MM.1S (cell line): ENCODE results near the gene RPS19BP1.
A peak's percentile ranks its signal among the peaks of the same experiment; 100 is the strongest.

Experiments
- EZH2 ChIP-seq: fragments of 300-600 bp; sonication (generic); optimal IDR thresholded peaks from 2 replicates; pipeline ENCODE3; 2017; ENCODE audit warnings: low read depth, mild to moderate bottlenecking, antibody characterized with exemption, low read length, mixed read lengths
- EZH2phosphoT487 ChIP-seq: fragments of 300-600 bp; sonication (generic); IDR thresholded peaks from 2 replicates; pipeline ENCODE4 v1.6.1; 2018; ENCODE audit warnings: antibody characterized with exemption, low read length
- TF ChIP-seq, protein P1 (sequence below): fragments of 300-600 bp; sonication (generic); IDR thresholded peaks from 2 replicates; pipeline ENCODE4 v1.5.1; 2016; ENCODE audit warnings: antibody characterized with exemption, low read length, mixed read lengths

DNA sequence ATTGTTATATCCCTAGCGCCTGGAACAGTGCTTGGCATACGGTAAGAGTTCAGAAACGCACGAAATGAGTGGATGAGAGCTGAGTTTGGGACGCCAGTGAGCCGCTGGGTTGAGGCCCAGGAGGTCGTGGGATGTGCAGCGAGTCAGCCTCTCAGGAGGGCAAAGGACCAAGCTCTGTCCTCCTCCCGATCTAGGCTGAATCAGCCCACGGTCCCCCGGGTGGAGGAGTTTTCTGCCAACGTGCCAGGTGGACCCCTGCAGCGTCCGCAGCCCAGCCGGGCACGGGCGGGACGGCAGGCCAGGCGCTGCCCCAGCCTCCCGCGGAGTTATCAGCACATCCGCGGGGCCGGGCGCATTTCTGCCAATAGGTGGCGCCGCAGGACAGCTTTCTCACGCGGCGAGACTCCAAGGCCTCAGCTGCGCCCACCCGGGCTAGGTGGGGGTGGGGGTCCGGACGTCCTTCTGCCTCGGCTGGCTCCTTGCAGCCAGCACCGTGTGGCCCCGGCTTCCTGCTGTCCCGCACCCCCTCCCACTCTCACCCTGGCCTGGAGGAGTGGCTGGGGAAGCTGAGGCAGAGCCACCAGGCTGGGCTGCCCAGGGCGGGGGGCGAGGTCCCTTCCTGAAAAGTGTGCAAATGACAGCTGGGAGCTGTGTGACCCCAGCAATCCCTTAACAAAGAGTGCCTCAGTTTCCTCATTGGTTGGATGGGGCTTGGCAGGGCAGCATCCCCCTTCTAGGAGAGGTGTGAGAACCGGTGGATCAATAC is 2.2 kb upstream of the RPS19BP1 start:
- TF ChIP-seq, protein P1, sequence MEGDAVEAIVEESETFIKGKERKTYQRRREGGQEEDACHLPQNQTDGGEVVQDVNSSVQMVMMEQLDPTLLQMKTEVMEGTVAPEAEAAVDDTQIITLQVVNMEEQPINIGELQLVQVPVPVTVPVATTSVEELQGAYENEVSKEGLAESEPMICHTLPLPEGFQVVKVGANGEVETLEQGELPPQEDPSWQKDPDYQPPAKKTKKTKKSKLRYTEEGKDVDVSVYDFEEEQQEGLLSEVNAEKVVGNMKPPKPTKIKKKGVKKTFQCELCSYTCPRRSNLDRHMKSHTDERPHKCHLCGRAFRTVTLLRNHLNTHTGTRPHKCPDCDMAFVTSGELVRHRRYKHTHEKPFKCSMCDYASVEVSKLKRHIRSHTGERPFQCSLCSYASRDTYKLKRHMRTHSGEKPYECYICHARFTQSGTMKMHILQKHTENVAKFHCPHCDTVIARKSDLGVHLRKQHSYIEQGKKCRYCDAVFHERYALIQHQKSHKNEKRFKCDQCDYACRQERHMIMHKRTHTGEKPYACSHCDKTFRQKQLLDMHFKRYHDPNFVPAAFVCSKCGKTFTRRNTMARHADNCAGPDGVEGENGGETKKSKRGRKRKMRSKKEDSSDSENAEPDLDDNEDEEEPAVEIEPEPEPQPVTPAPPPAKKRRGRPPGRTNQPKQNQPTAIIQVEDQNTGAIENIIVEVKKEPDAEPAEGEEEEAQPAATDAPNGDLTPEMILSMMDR = peak; percentile 92
- TF ChIP-seq EZH2 = no peak
- no peak for TF ChIP-seq EZH2phosphoT487
